K562 (cell line): Measurements from ENCODE around the gene ECD. TPM values are rescaled to one million over a fixed set of nuclear protein-coding genes. Genes with fewer than 3 reads are reported as not detected.

Source experiments
- ATAC-seq: fragments of 200-7000 bp; cut with Tn5 transposase; 3 replicates; pipeline ENCODE4 v1.9.1; 2020; ENCODE audit warnings: moderate library complexity
- BruUV-seq: library from RNA; stranded (reverse); fragments of 400-500 nt; replicated peaks from 2 replicates; lab custom pipeline; 2021; lab: Mats Ljungman, UMichigan
- CTCF ChIA-PET: fragments of 300-600 bp; formaldehyde crosslinking; extraction: SDS; loops from one replicate; lab custom pipeline; 2021; ENCODE audit warnings: low intra/inter-chr PET ratio; lab: Yijun Ruan, JAX
- POLR2A ChIA-PET: fragments of 300-600, 350-650 bp; sonication (Branson Sonifier 250); formaldehyde crosslinking; extraction: SDS; loops from one replicate; lab custom pipeline; 2021; ENCODE audit warnings: antibody characterized with exemption, inconsistent platforms; lab: Yijun Ruan, JAX
- DNase-seq, 4 experiments: peaks; one replicate each; pipeline versions ENCODE4 v3.0.0 to v3.0.0-alpha.2; 2011 to 2018; ENCODE audit warnings: low spot score in 3 of 4, mixed read lengths in 3 of 4; ENCODE audit errors: extremely low read depth in 1 of 4
- FAIRE-seq: peaks from 2 replicates; lab custom pipeline; 2011; peaks lifted over from hg19 to GRCh38; lab: Jason Lieb, UNC
- H2AFZ ChIP-seq: 2 replicates; pipeline ENCODE4 v1.6.0; 2011; ENCODE audit warnings: low read depth, low read length, control low read depth, inconsistent platforms
- H3K27ac ChIP-seq: fragments of 200-600 bp; 3 replicates; pipeline ENCODE4 v1.8.0; 2011; ENCODE audit warnings: low read depth, mild to moderate bottlenecking, control low read depth, inconsistent platforms, low read length, moderate library complexity, mixed read lengths; ENCODE audit errors: extremely low read depth
- H3K27me3 ChIP-seq, 2 experiments: fragments of 300-600 bp in 1 of 2; 2 replicates in 1 of 2; 3 replicates in 1 of 2; pipeline versions ENCODE4 v1.6.0 to v1.8.0; 2011; ENCODE audit warnings: inconsistent platforms in 2 of 2, low read length in 2 of 2, mild to moderate bottlenecking in 1 of 2, mixed read lengths in 1 of 2, moderate library complexity in 1 of 2; ENCODE audit not compliant: control insufficient read depth in 2 of 2, insufficient read depth in 2 of 2
- H3K36me3 ChIP-seq: fragments of 300-600 bp; 3 replicates; pipeline ENCODE4 v1.8.0; 2011; ENCODE audit warnings: mild to moderate bottlenecking, low read length, inconsistent platforms; ENCODE audit not compliant: control insufficient read depth, insufficient read depth
- H3K4me1 ChIP-seq, 2 experiments: fragments of 200-600 bp in 1 of 2; replicated peaks in 1 of 2; 2 replicates in 1 of 2; 3 replicates in 1 of 2; pipeline versions ENCODE4 v1.5.1 to v1.8.0; 2011; ENCODE audit warnings: inconsistent platforms in 2 of 2, low read length in 2 of 2, mild to moderate bottlenecking in 1 of 2, mixed read lengths in 1 of 2, moderate library complexity in 1 of 2; ENCODE audit not compliant: control insufficient read depth in 2 of 2, insufficient read depth in 2 of 2
- H3K4me2 ChIP-seq: 2 replicates; pipeline ENCODE4 v1.6.1; 2011; ENCODE audit warnings: low read length, control low read depth, inconsistent platforms, mixed read lengths; ENCODE audit not compliant: insufficient read depth
- H3K4me3 ChIP-seq: fragments of 200-600 bp; sonication (generic), shearing (Covaris generic); 2 replicates; pipeline ENCODE4 v1.5.1; 2016; ENCODE audit warnings: control low read depth, inconsistent platforms
- H3K79me2 ChIP-seq: fragments of 200-600 bp; 3 replicates; pipeline ENCODE4 v1.8.0; 2011; ENCODE audit warnings: low read length, inconsistent platforms; ENCODE audit not compliant: control insufficient read depth, insufficient read depth
- H3K9ac ChIP-seq, 2 experiments: 2 replicates each; pipeline versions ENCODE4 v1.6.0 to v1.6.1; 2011; ENCODE audit warnings: low read depth in 2 of 2, low read length in 2 of 2, control low read depth in 1 of 2, inconsistent platforms in 1 of 2, mild to moderate bottlenecking in 1 of 2, mixed read lengths in 1 of 2; ENCODE audit not compliant: insufficient read depth in 1 of 2
- H3K9me1 ChIP-seq: one replicate; pipeline ENCODE4 v1.6.0; 2011; ENCODE audit warnings: inconsistent platforms, mild to moderate bottlenecking, low read length, moderate library complexity; ENCODE audit not compliant: control insufficient read depth, insufficient read depth
- H3K9me3 ChIP-seq: replicated peaks from 2 replicates; pipeline ENCODE4 v1.5.1; 2011; ENCODE audit warnings: low read depth, low read length, inconsistent platforms; ENCODE audit not compliant: control insufficient read depth, insufficient read depth
- H4K20me1 ChIP-seq: replicated peaks from 2 replicates; pipeline ENCODE4 v1.6.1; 2011; ENCODE audit warnings: low read length, inconsistent platforms, mixed read lengths; ENCODE audit not compliant: control insufficient read depth, insufficient read depth
- CREB1 ChIP-seq, 2 experiments: sonication (generic) in 1 of 2; formaldehyde crosslinking in 1 of 2; IDR thresholded peaks; 2 replicates each; pipeline versions ENCODE4 v1.6.1 to v1.8.0; 2012 to 2022; ENCODE audit warnings: inconsistent platforms in 1 of 2, mild to moderate bottlenecking in 1 of 2, missing genetic modification reagents in 1 of 2, moderate library complexity in 1 of 2
- ELF4 ChIP-seq: fragments of 450-650 bp; formaldehyde crosslinking; IDR thresholded peaks from 2 replicates; pipeline ENCODE4 v1.4.0; 2022; ENCODE audit warnings: missing genetic modification characterization
- KDM1A ChIP-seq, 2 experiments: fragments of 450-650 bp; IDR thresholded peaks; 2 replicates each; pipeline ENCODE4 v1.6.1; 2016; ENCODE audit warnings: mild to moderate bottlenecking in 2 of 2
- MTF1 ChIP-seq: fragments of 250-450 bp; sonication (Bioruptor Pico); IDR thresholded peaks from 2 replicates; pipeline ENCODE4 v1.9.0; 2021; ENCODE audit warnings: moderate library complexity, mild to moderate bottlenecking, inconsistent platforms, borderline replicate concordance
- NCOA2 ChIP-seq, 2 experiments: fragments of 450-650 bp; IDR thresholded peaks; 2 replicates each; pipeline ENCODE4 v1.6.1; 2018; ENCODE audit warnings: mild to moderate bottlenecking in 2 of 2, moderate library complexity in 1 of 2; ENCODE audit not compliant: partially characterized antibody in 2 of 2
- SMARCA5 ChIP-seq: fragments of 450-650 bp; IDR thresholded peaks from 2 replicates; pipeline ENCODE4 v1.6.1; 2016
- ZBTB5 ChIP-seq: fragments of 450-650 bp; IDR thresholded peaks from 2 replicates; pipeline ENCODE4 v1.6.1; 2017; ENCODE audit warnings: antibody characterized with exemption
- WGBS: fragments of 100-300 bp; shearing (Covaris generic); methylation state at CpG from one replicate; pipeline ENCODE4 v1.1.6; 2016; ENCODE audit warnings: low coverage, mixed read lengths; ENCODE audit not compliant: insufficient coverage; ENCODE audit errors: missing lambda C conversion rate; 5-methylcytosine and 5-hydroxymethylcytosine counted together
- in situ Hi-C: fragments of 300-500 bp; cut with MboI; formaldehyde crosslinking; loops from 4 replicates; pipeline ENCODE4 v1.15.0; 2018; ENCODE audit warnings: inconsistent platforms, mixed read lengths
- intact Hi-C: fragments of 100-400 bp; cut with micrococcal nuclease; formaldehyde crosslinking; loops from 2 replicates; pipeline ENCODE4 v1.14.2; 2022
- polyA plus RNA-seq, 8 experiments: library from polyadenylated mRNA; depleted of rRNA in 4 of 8; stranded (reverse) in 5 of 8; unstranded in 3 of 8; fragments of >200 nt; fragmentation: Nextera tagmentation in 2 of 8; fragmentation: Illumina TruSeq in 1 of 8; extraction: Ambion mirVana in 2 of 8; extraction: Trizol in 1 of 8; gene quantifications; 2 replicates each; pipeline versions ENCODE4 v1.2.1 to v1.2.3, GENCODE V29; 2011 to 2014; ENCODE audit warnings: inconsistent platforms in 1 of 8, missing spikeins in 1 of 8
- total RNA-seq, 7 experiments: library from RNA; depleted of rRNA in 6 of 7; stranded (reverse); fragments of >200 nt in 6 of 7; fragmentation: Illumina TruSeq in 2 of 7; extraction: Trizol in 2 of 7; gene quantifications; 2 replicates each; pipeline versions ENCODE4 v1.2.1 to v1.2.3, GENCODE V29; 2011 to 2021; ENCODE audit warnings: low replicate concordance in 1 of 7
- TF ChIP-seq, protein P1 (sequence below): IDR thresholded peaks from 2 replicates; pipeline ENCODE4 v1.6.1; 2016; ENCODE audit warnings: missing genetic modification characterization, missing compliant biosample characterization
- TF ChIP-seq, protein P2 (sequence below): sonication (generic); formaldehyde crosslinking; IDR thresholded peaks from 2 replicates; pipeline ENCODE4 v1.8.0; 2023; ENCODE audit warnings: mild to moderate bottlenecking, missing genetic modification reagents
- TF ChIP-seq, protein P3 (sequence below), 2 experiments: fragments of 450-650 bp; conservative IDR thresholded peaks; 2 replicates each; pipeline ENCODE4 v1.6.1; 2017; ENCODE audit warnings: mild to moderate bottlenecking in 2 of 2, moderate library complexity in 2 of 2

ECD gene
- total and polyA plus RNA-seq, 9 of the 15 experiments (the other 6 are each of a cell fraction or from before 2014, with no cell fraction given), result 33.5 to 79.9 (median 53.2) TPM

DNA sequence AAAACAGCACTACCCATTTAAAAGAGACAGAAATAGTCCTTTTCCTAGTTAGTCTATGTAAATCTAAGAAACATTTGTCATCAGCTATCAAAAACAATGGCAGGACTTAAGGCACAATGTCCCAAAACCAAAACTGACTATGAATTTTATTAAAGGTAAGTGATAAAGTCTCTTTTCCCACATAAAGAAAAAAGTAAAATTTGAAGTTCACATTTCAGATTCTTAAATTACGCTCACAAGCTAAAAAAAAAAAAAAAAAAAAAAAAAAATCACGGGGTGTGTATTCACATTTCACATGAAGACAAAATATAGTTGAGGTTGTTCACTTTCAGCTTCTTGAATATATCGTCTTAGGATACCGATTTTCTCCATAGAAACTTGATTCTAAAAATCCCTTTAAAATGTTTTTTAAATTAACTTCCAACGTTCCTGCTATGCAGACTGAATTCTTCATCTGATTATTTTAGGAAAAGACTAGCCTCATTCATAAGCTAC, 72.8 kb downstream of the ECD start:
- CTCF ChIA-PET, result interaction anchor here (0.6 to 2.7 kb wide), 3 partner anchors 49 to 69 kb away, joined by 3 to 18 read pairs (median 3); no protein-coding TSS in a partner anchor
- peaks cover 13% of the 10 kb centered on the region; the same call in 2 of the 3 replicates for H3K36me3 ChIP-seq
- intact Hi-C loops (loop anchor here (5.0 kb wide), 1 partner anchor 152 kb away; the partner anchor contains the start of gene DNAJC9), in situ Hi-C loops (no loop called here)
- no peak for ATAC-seq
- BruUV-seq, result no TSS peak
- H3K27ac ChIP-seq, result peak overlapping the region; percentile 90; the same call in 2 of the 3 replicates
- H3K4me2 ChIP-seq, result peak overlapping the region; percentile 82
- H4K20me1 ChIP-seq, result peaks cover 11% of the 10 kb centered on the region; the same call in 1 of the 2 replicates
- H3K79me2 ChIP-seq, result peaks cover 65% of the 10 kb centered on the region
- DNase-seq, result no peak
- TF ChIP-seq ELF4 (CRISPR knock-in tag) (no peak), SMARCA5 (0 out of 2 replicates have a peak, but pooled peaks have one; percentile 61), NCOA2 (IDR thresholded peaks at IDR 0.05; ENCODE audit: partially characterized antibody in 2 of 2) (no peak), CREB1 (IDR thresholded peaks at IDR 0.05) (no peak), CREB1 (CRISPR knock-in tag; IDR thresholded peaks at IDR 0.05) (no peak), MTF1 (CRISPR knock-in tag) (no peak), ZBTB5 (peak; percentile 57; the same call in 1 of the 2 replicates), KDM1A (IDR thresholded peaks at IDR 0.05) (no peak)
- TF ChIP-seq, protein P1, sequence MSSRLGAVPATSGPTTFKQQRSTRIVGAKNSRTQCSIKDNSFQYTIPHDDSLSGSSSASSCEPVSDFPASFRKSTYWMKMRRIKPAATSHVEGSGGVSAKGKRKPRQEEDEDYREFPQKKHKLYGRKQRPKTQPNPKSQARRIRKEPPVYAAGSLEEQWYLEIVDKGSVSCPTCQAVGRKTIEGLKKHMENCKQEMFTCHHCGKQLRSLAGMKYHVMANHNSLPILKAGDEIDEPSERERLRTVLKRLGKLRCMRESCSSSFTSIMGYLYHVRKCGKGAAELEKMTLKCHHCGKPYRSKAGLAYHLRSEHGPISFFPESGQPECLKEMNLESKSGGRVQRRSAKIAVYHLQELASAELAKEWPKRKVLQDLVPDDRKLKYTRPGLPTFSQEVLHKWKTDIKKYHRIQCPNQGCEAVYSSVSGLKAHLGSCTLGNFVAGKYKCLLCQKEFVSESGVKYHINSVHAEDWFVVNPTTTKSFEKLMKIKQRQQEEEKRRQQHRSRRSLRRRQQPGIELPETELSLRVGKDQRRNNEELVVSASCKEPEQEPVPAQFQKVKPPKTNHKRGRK (tag), result peak; percentile 66
- TF ChIP-seq, protein P2, sequence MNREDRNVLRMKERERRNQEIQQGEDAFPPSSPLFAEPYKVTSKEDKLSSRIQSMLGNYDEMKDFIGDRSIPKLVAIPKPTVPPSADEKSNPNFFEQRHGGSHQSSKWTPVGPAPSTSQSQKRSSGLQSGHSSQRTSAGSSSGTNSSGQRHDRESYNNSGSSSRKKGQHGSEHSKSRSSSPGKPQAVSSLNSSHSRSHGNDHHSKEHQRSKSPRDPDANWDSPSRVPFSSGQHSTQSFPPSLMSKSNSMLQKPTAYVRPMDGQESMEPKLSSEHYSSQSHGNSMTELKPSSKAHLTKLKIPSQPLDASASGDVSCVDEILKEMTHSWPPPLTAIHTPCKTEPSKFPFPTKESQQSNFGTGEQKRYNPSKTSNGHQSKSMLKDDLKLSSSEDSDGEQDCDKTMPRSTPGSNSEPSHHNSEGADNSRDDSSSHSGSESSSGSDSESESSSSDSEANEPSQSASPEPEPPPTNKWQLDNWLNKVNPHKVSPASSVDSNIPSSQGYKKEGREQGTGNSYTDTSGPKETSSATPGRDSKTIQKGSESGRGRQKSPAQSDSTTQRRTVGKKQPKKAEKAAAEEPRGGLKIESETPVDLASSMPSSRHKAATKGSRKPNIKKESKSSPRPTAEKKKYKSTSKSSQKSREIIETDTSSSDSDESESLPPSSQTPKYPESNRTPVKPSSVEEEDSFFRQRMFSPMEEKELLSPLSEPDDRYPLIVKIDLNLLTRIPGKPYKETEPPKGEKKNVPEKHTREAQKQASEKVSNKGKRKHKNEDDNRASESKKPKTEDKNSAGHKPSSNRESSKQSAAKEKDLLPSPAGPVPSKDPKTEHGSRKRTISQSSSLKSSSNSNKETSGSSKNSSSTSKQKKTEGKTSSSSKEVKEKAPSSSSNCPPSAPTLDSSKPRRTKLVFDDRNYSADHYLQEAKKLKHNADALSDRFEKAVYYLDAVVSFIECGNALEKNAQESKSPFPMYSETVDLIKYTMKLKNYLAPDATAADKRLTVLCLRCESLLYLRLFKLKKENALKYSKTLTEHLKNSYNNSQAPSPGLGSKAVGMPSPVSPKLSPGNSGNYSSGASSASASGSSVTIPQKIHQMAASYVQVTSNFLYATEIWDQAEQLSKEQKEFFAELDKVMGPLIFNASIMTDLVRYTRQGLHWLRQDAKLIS (CRISPR knock-in tag), result no peak
- TF ChIP-seq, protein P3, sequence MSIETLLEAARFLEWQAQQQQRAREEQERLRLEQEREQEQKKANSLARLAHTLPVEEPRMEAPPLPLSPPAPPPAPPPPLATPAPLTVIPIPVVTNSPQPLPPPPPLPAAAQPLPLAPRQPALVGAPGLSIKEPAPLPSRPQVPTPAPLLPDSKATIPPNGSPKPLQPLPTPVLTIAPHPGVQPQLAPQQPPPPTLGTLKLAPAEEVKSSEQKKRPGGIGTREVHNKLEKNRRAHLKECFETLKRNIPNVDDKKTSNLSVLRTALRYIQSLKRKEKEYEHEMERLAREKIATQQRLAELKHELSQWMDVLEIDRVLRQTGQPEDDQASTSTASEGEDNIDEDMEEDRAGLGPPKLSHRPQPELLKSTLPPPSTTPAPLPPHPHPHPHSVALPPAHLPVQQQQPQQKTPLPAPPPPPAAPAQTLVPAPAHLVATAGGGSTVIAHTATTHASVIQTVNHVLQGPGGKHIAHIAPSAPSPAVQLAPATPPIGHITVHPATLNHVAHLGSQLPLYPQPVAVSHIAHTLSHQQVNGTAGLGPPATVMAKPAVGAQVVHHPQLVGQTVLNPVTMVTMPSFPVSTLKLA (conservative IDR thresholded peaks at IDR 0.05), result 0 out of 4 replicates have a peak, but pooled peaks of 1 of the 2 experiments have one; percentile 14
- H3K9ac ChIP-seq, result peak overlapping the region in 1 of 2 experiments; percentile 91; a peak in 2 of 4 replicates
- H3K4me3 ChIP-seq, result peak overlapping the region; percentile 74
- 0% methylated on average over 5 of the region's 5 CpGs for WGBS
- H3K9me1 ChIP-seq, result no peaks in the 10 kb centered on the region
- POLR2A ChIA-PET, result interaction anchor here (0.6 to 7.5 kb wide), 13 partner anchors 8 to 733 kb away, joined by 3 to 112 read pairs (median 5); partner anchors contain the start of genes DNAJC9 and NUDT13
- no peaks in the 10 kb centered on the region for H3K9me3 ChIP-seq
- no peaks in the 10 kb centered on the region for H3K27me3 ChIP-seq
- H3K4me1 ChIP-seq, result peaks cover 10 to 12% of the 10 kb centered on the region in 2 experiments; a peak in 3 of 5 replicates
- 0 out of 2 replicates have a peak overlapping the region, but pooled peaks have one; percentile 82 for H2AFZ ChIP-seq
- FAIRE-seq, result no peak
